Fibroblast of skin of left biceps (primary cell): Measurements from ENCODE around the gene NXPE2.

Source experiments
- DNase-seq, 2 experiments: peaks; one replicate each; pipeline ENCODE4 v3.0.0-alpha.2; 2013; ENCODE audit warnings: low read depth in 2 of 2

NXPE2 gene

GRCh38 chr11:114745150-114745671 lies 66.9 kb downstream of the NXPE2 start:
- no peak for DNase-seq

GRCh38 chr11:114746013-114746412 lies 67.7 kb downstream of the NXPE2 start:
- DNase-seq: no peak
